ENCODE data around the gene DCTN1.

GRCh38 chr2:74414441-74414840, 34.3 kb upstream of the DCTN1 start:
- TF ChIP-seq TAF1 (IDR thresholded peaks at IDR 0.05; ENCODE audit: low read depth, low read length) = no peak
- no peak for TF ChIP-seq POLR2A (IDR thresholded peaks at IDR 0.05; ENCODE audit: low read depth, low read length)
- no peak for TF ChIP-seq SPI1 (IDR thresholded peaks at IDR 0.05; ENCODE audit: low read depth, low read length)
